ENCODE measurements around the gene TCF7L2.

- no peak for TF ChIP-seq CTCF (IDR thresholded peaks at IDR 0.05)
- TF ChIP-seq POLR2A (IDR thresholded peaks at IDR 0.05): no peak
- TF ChIP-seq POLR2AphosphoS5 (IDR thresholded peaks at IDR 0.05; ENCODE audit: insufficient read depth in 1 of 2, low read depth in 1 of 2): no peak
Observed at GRCh38 chr10:113137941-113138685, 188.1 kb downstream of the TCF7L2 start.
